CD14-positive monocyte (primary cell): ENCODE measurements around the gene TNPO1. TPM values are rescaled to one million over a fixed set of nuclear protein-coding genes. Genes with fewer than 3 reads are reported as not detected.

Experiments
- DNase-seq, 3 donors: peaks; one replicate each; pipeline ENCODE4 v3.0.0-alpha.2; 2011 to 2022
- H2AFZ ChIP-seq: 2 replicates; pipeline ENCODE4 v1.6.0; 2012; ENCODE audit warnings: mild to moderate bottlenecking, low read depth, low read length, inconsistent platforms; ENCODE audit not compliant: insufficient read depth, poor library complexity, severe bottlenecking
- H3K27ac ChIP-seq, 2 donors: 1 replicate in 1 of 2; 2 replicates in 1 of 2; pipeline ENCODE4 v1.5.1; 2012 to 2013; ENCODE audit warnings: low read length in 2 of 2, control low read depth in 1 of 2, inconsistent platforms in 1 of 2, low read depth in 1 of 2, mild to moderate bottlenecking in 1 of 2
- H3K27me3 ChIP-seq, 2 donors: one replicate each; pipeline versions ENCODE4 v1.6.0 to v1.6.1; 2011 to 2013; ENCODE audit warnings: low read length in 2 of 2; ENCODE audit not compliant: control insufficient read depth in 2 of 2, insufficient read depth in 2 of 2
- H3K36me3 ChIP-seq, 2 donors: replicated peaks in 1 of 2; 1 replicate in 1 of 2; 2 replicates in 1 of 2; pipeline versions ENCODE4 v1.5.1 to v1.6.1; 2012 to 2013; ENCODE audit warnings: low read length in 2 of 2, control low read depth in 1 of 2, inconsistent platforms in 1 of 2, mild to moderate bottlenecking in 1 of 2; ENCODE audit not compliant: insufficient read depth in 2 of 2, control insufficient read depth in 1 of 2
- H3K4me1 ChIP-seq, 2 donors: 1 replicate in 1 of 2; 2 replicates in 1 of 2; pipeline versions ENCODE4 v1.5.1 to v1.6.1; 2012 to 2013; ENCODE audit warnings: low read length in 2 of 2, control low read depth in 1 of 2, inconsistent platforms in 1 of 2, mild to moderate bottlenecking in 1 of 2, moderate library complexity in 1 of 2; ENCODE audit not compliant: insufficient read depth in 2 of 2, control insufficient read depth in 1 of 2
- H3K4me2 ChIP-seq: replicated peaks from 2 replicates; pipeline ENCODE3; 2012; ENCODE audit warnings: low read length, moderate library complexity, mild to moderate bottlenecking; ENCODE audit not compliant: poor library complexity, severe bottlenecking; ENCODE audit errors: extremely low read depth
- H3K4me3 ChIP-seq, 3 experiments: fragments of 200-600 bp in 1 of 3; sonication (generic) in 1 of 3; replicated peaks in 1 of 3; 1 replicate in 2 of 3; 2 replicates in 1 of 3; pipeline ENCODE4 v1.5.1; 2011 to 2013; ENCODE audit warnings: low read length in 3 of 3, mild to moderate bottlenecking in 3 of 3, control low read depth in 2 of 3, low read depth in 2 of 3, inconsistent platforms in 1 of 3, moderate library complexity in 1 of 3
- H3K79me2 ChIP-seq: 2 replicates; pipeline ENCODE4 v1.6.0; 2012; ENCODE audit warnings: mild to moderate bottlenecking, control low read depth, inconsistent platforms, low read length, moderate library complexity; ENCODE audit not compliant: insufficient read depth
- H3K9ac ChIP-seq: 2 replicates; pipeline ENCODE4 v1.6.0; 2017; ENCODE audit warnings: low read length, mild to moderate bottlenecking; ENCODE audit not compliant: insufficient read depth, poor library complexity, severe bottlenecking
- H3K9me3 ChIP-seq, 2 donors: replicated peaks in 1 of 2; 1 replicate in 1 of 2; 2 replicates in 1 of 2; pipeline versions ENCODE4 v1.5.1 to v1.6.1; 2012 to 2013; ENCODE audit warnings: low read length in 2 of 2, control low read depth in 1 of 2; ENCODE audit not compliant: control insufficient read depth in 1 of 2, insufficient read depth in 1 of 2
- H4K20me1 ChIP-seq: 2 replicates; pipeline ENCODE4 v1.6.0; 2012; ENCODE audit warnings: mild to moderate bottlenecking, low read length, control low read depth, moderate library complexity; ENCODE audit not compliant: insufficient read depth
- H3K27ac Mint-ChIP-seq, 7 donors: one replicate each; pipeline ENCODE4 v1.8.0; 2020; ENCODE audit warnings: mild to moderate bottlenecking in 7 of 7, mixed read lengths in 7 of 7, moderate library complexity in 6 of 7, inconsistent platforms in 2 of 7
- H3K27me3 Mint-ChIP-seq, 3 donors: one replicate each; pipeline ENCODE4 v1.8.0; 2021 to 2022; ENCODE audit warnings: low read depth in 3 of 3, mild to moderate bottlenecking in 3 of 3, mixed read lengths in 3 of 3, moderate library complexity in 3 of 3, inconsistent platforms in 1 of 3
- H3K36me3 Mint-ChIP-seq, 2 donors: one replicate each; pipeline ENCODE4 v1.8.0; 2020; ENCODE audit warnings: mixed read lengths in 2 of 2, inconsistent platforms in 1 of 2, mild to moderate bottlenecking in 1 of 2
- H3K4me1 Mint-ChIP-seq: one replicate; pipeline ENCODE4 v1.8.0; 2020; ENCODE audit warnings: mild to moderate bottlenecking, mixed read lengths
- H3K4me3 Mint-ChIP-seq, 2 donors: one replicate each; pipeline ENCODE4 v1.8.0; 2020; ENCODE audit warnings: mild to moderate bottlenecking in 2 of 2, mixed read lengths in 2 of 2, moderate library complexity in 1 of 2
- H3K9me3 Mint-ChIP-seq, 7 donors: one replicate each; pipeline ENCODE4 v1.8.0; 2020 to 2022; ENCODE audit warnings: mixed read lengths in 7 of 7, mild to moderate bottlenecking in 6 of 7, moderate library complexity in 6 of 7, inconsistent platforms in 2 of 7
- CTCF ChIP-seq: fragments of 200-600 bp; IDR thresholded peaks from one replicate; pipeline ENCODE4 v1.8.0; 2022; ENCODE audit warnings: antibody characterized with exemption, mild to moderate bottlenecking
- WGBS: methylation state at CpG from one replicate; pipeline ENCODE4 v1.1.5; 2013; ENCODE audit warnings: missing lambda C conversion rate; ENCODE audit not compliant: insufficient coverage; 5-methylcytosine and 5-hydroxymethylcytosine counted together
- intact Hi-C, 2 donors: fragments of 100-400 bp; cut with micrococcal nuclease; formaldehyde crosslinking; loops; one replicate each; pipeline versions ENCODE4 v1.15.0 to v1.15.1; 2023
- polyA plus RNA-seq, 3 donors: library from polyadenylated mRNA; depleted of rRNA in 1 of 3; unstranded in 2 of 3; stranded (reverse) in 1 of 3; fragments of 300-500 nt in 2 of 3; fragments of >200 nt in 1 of 3; fragmentation: Illumina TruSeq in 2 of 3; gene quantifications; 1 replicate in 2 of 3; 2 replicates in 1 of 3; pipeline ENCODE4 v1.2.3, GENCODE V29; 2012 to 2021

TNPO1 gene
- polyA plus RNA-seq, 3 donors: 9.3 to 28.1 (median 26.3) TPM

GRCh38 chr5:72784129-72784528 lies 32.3 kb upstream of the TNPO1 start:
- no peak for DNase-seq
- H3K4me1 ChIP-seq: no peaks in the 10 kb centered on the region
- H3K9ac ChIP-seq: no peak overlapping the region
- TF ChIP-seq CTCF: no peak
- no peak overlapping the region for H2AFZ ChIP-seq
- no peaks in the 10 kb centered on the region for H3K36me3 Mint-ChIP-seq
- no peaks in the 10 kb centered on the region for H3K4me1 Mint-ChIP-seq
- WGBS: no CpG with 5 or more reads among the region's 1 CpG
- no peak overlapping the region for H3K4me3 ChIP-seq
- H3K9me3 ChIP-seq: peaks cover 0 to 4% of the 10 kb centered on the region in 2 donors
- no peaks in the 10 kb centered on the region for H3K27me3 ChIP-seq
- no peaks in the 10 kb centered on the region for H3K36me3 ChIP-seq
- H3K27me3 Mint-ChIP-seq: peaks cover 0 to 2% (median 0%) of the 10 kb centered on the region in 3 donors
- no peak overlapping the region for H3K4me3 Mint-ChIP-seq
- no peak overlapping the region for H3K4me2 ChIP-seq
- H3K27ac Mint-ChIP-seq: no peak overlapping the region
- intact Hi-C loops: no loop called here
- no peak overlapping the region for H3K27ac ChIP-seq
- H3K9me3 Mint-ChIP-seq: peaks cover 5 to 16% (median 9%) of the 10 kb centered on the region in 7 donors
- H3K79me2 ChIP-seq: no peaks in the 10 kb centered on the region
- H4K20me1 ChIP-seq: no peaks in the 10 kb centered on the region

DNA sequence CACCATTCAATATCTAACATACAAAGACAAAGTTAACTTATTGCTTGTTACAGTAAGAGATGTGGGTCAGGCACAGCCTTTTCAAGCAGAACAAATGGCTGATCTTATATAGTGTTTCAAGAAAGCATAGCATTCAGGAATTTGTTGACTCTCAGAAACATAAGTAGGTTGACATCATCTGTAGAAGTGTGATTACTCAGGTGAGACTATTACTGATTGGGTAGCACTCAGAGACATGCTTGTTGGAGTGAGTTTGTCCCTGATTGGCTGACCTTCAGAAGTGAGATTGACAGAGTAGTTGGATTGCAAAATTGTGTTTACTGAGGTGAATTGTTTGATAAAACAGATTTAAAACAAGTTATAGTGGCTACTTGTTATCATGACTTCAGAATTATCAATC lies 30.7 kb upstream of the TNPO1 start:
- Histone ChIP-seq H3K4me2 (no peak overlapping the region), H3K4me3 (no peak overlapping the region), H3K36me3 (no peaks in the 10 kb centered on the region), H3K9me3 (no peaks in the 10 kb centered on the region), H3K27ac (no peak overlapping the region), H3K27me3 (no peaks in the 10 kb centered on the region), H3K9ac (no peak overlapping the region), H3K4me1 (no peaks in the 10 kb centered on the region), H4K20me1 (no peaks in the 10 kb centered on the region), H3K79me2 (no peaks in the 10 kb centered on the region), H2AFZ (no peak overlapping the region)
- intact Hi-C loops: no loop called here
- Mint-ChIP-seq H3K27me3 (peaks cover 0 to 2% (median 0%) of the 10 kb centered on the region in 3 donors), H3K27ac (no peak overlapping the region), H3K9me3 (peaks cover 0 to 3% (median 0%) of the 10 kb centered on the region in 7 donors), H3K36me3 (no peaks in the 10 kb centered on the region), H3K4me3 (no peak overlapping the region), H3K4me1 (no peaks in the 10 kb centered on the region)
- no peak for DNase-seq
- TF ChIP-seq CTCF: no peak
